Caki2 (cell line): ENCODE results near the gene ZNF844. TPM values are rescaled to one million over a fixed set of nuclear protein-coding genes. Genes with fewer than 3 reads are reported as not detected.

ENCODE experiments used
- total RNA-seq: library from RNA; depleted of rRNA; stranded (reverse); fragments of >200 nt; shearing (Covaris generic); gene quantifications from 2 replicates; pipeline ENCODE4 v1.2.3, GENCODE V29; 2014; ENCODE audit warnings: low replicate concordance; rRNA removed

Gene ZNF844
- total RNA-seq, 1 experiment from 2014 or later: 0.24 TPM

Other genes with a start within 250 kb of the ZNF844 start
- not detected in 2 replicates for gene ZNF439, start 216.0 kb upstream of the ZNF844 start, total RNA-seq
- gene ZNF69, start 176.9 kb upstream of the ZNF844 start, total RNA-seq: 8.3 and 14.0 TPM in 2 replicates
- 2.8 and 11.5 TPM in 2 replicates for gene ZNF700, start 139.6 kb upstream of the ZNF844 start, total RNA-seq
- 7.0 TPM in 1 of 2 replicates, not detected in the other for gene ZNF763, start 99.7 kb upstream of the ZNF844 start, total RNA-seq
- 0.20 TPM in 1 of 2 replicates, not detected in the other for gene ZNF433, start 29.1 kb upstream of the ZNF844 start, total RNA-seq
- 0.67 TPM in 1 of 2 replicates, not detected in the other for gene ZNF878, start 11.8 kb upstream of the ZNF844 start, total RNA-seq
- 3.4 and 20.8 TPM in 2 replicates for gene ZNF20, start 75.6 kb downstream of the ZNF844 start, total RNA-seq
- not detected in 2 replicates for gene ZNF625, start 92.0 kb downstream of the ZNF844 start, total RNA-seq
- gene ZNF136, start 98.4 kb downstream of the ZNF844 start, total RNA-seq: 1.1 and 6.6 TPM in 2 replicates
- 6.6 and 7.4 TPM in 2 replicates for gene ZNF44, start 230.2 kb downstream of the ZNF844 start, total RNA-seq